B cell (primary cell): ENCODE data around the gene SELENOF.

Source experiments
- CTCF ChIP-seq: fragments of 200-600 bp; IDR thresholded peaks from one replicate; pipeline ENCODE4 v1.8.0; 2022; ENCODE audit warnings: antibody characterized with exemption, mild to moderate bottlenecking
- EZH2 ChIP-seq: IDR thresholded peaks from 2 replicates; pipeline ENCODE4 v1.6.1; 2012; ENCODE audit warnings: borderline replicate concordance, low read depth, mild to moderate bottlenecking, moderate library complexity, low read length; ENCODE audit not compliant: insufficient read depth, poor library complexity, severe bottlenecking

GRCh38 chr1:86841116-86841515 is 72.8 kb downstream of the SELENOF start:
- TF ChIP-seq CTCF (no peak), EZH2 (no peak)
